H1 (cell line): ENCODE results near the gene SPEM3. TPM values are rescaled to one million over a fixed set of nuclear protein-coding genes. Genes with fewer than 3 reads are reported as not detected.
"Not testable (repeated sequence)": the region's sequence is repeated elsewhere in the genome, so short reads cannot be mapped to it uniquely, and the experiment has no call there.

Experiments used
- CTCF ChIA-PET: fragments of 300-600 bp; sonication (Branson Sonifier 250); formaldehyde crosslinking; loops from one replicate; lab custom pipeline; 2021; ENCODE audit not compliant: partially characterized antibody; lab: Charles Lee
- POLR2A ChIA-PET: fragments of 300-600 bp; sonication (Branson Sonifier 250); formaldehyde crosslinking; loops from one replicate; lab custom pipeline; 2021; ENCODE audit warnings: inconsistent platforms; ENCODE audit not compliant: partially characterized antibody; lab: Charles Lee
- DNase-seq, 2 experiments: peaks; one replicate each; pipeline versions ENCODE4 v3.0.0 to v3.0.0-alpha.2; 2010 to 2022; ENCODE audit warnings: low spot score in 2 of 2, low read depth in 1 of 2, mixed read lengths in 1 of 2
- FAIRE-seq: peaks from 2 replicates; lab custom pipeline; 2011; peaks lifted over from hg19 to GRCh38; lab: Jason Lieb, UNC
- H2AFZ ChIP-seq: 2 replicates; pipeline ENCODE4 v1.8.1; 2012; ENCODE audit warnings: low read length, inconsistent platforms
- H2AK5ac ChIP-seq: 2 replicates; pipeline ENCODE4 v1.6.1; 2013; ENCODE audit warnings: low read depth, low read length
- H2BK120ac ChIP-seq: replicated peaks from 2 replicates; pipeline ENCODE3; 2013; ENCODE audit warnings: low read depth, low read length, inconsistent platforms
- H2BK12ac ChIP-seq: 2 replicates; pipeline ENCODE4 v1.6.1; 2013; ENCODE audit warnings: low read depth, low read length
- H2BK15ac ChIP-seq: 2 replicates; pipeline ENCODE4 v1.6.1; 2013; ENCODE audit warnings: low read length
- H2BK20ac ChIP-seq: 2 replicates; pipeline ENCODE4 v1.6.1; 2013; ENCODE audit warnings: low read length
- H2BK5ac ChIP-seq: 2 replicates; pipeline ENCODE4 v1.6.1; 2013; ENCODE audit warnings: low read depth, low read length
- H3K14ac ChIP-seq: 2 replicates; pipeline ENCODE4 v1.6.1; 2013; ENCODE audit warnings: inconsistent platforms; ENCODE audit not compliant: insufficient read length
- H3K18ac ChIP-seq: 2 replicates; pipeline ENCODE4 v1.6.1; 2013; ENCODE audit warnings: low read length; ENCODE audit errors: extremely low read depth
- H3K23ac ChIP-seq: 2 replicates; pipeline ENCODE4 v1.6.1; 2013; ENCODE audit warnings: inconsistent platforms; ENCODE audit not compliant: insufficient read length
- H3K23me2 ChIP-seq: 2 replicates; pipeline ENCODE4 v1.6.1; 2013; ENCODE audit warnings: low read depth, low read length
- H3K27ac ChIP-seq: 2 replicates; pipeline ENCODE4 v1.6.1; 2011; ENCODE audit warnings: low read depth, low read length, inconsistent platforms
- H3K27me3 ChIP-seq, 4 experiments: replicated peaks in 1 of 4; 1 replicate in 1 of 4; 2 replicates in 3 of 4; pipeline versions ENCODE4 v1.6.1 to v1.8.1; 2011 to 2013; ENCODE audit warnings: low read length in 3 of 4, mild to moderate bottlenecking in 3 of 4, inconsistent platforms in 2 of 4, mixed read lengths in 2 of 4, moderate library complexity in 1 of 4; ENCODE audit not compliant: control insufficient read depth in 3 of 4, insufficient read depth in 3 of 4; ENCODE audit errors: extremely low read depth in 1 of 4
- H3K36me3 ChIP-seq, 4 experiments: 2 replicates each; pipeline versions ENCODE4 v1.6.1 to v1.8.1; 2011 to 2013; ENCODE audit warnings: mild to moderate bottlenecking in 4 of 4, low read length in 3 of 4, moderate library complexity in 2 of 4, control low read depth in 1 of 4, inconsistent platforms in 1 of 4; ENCODE audit not compliant: insufficient read depth in 4 of 4, control insufficient read depth in 2 of 4
- H3K4ac ChIP-seq: replicated peaks from 2 replicates; pipeline ENCODE3; 2013; ENCODE audit warnings: low read length, low read depth, mixed read lengths, inconsistent platforms; ENCODE audit not compliant: insufficient read length
- H3K4me1 ChIP-seq, 4 experiments: replicated peaks in 1 of 4; 1 replicate in 1 of 4; 2 replicates in 3 of 4; pipeline versions ENCODE4 v1.6.1 to v1.8.1; 2011 to 2013; ENCODE audit warnings: low read length in 3 of 4, inconsistent platforms in 2 of 4, mixed read lengths in 1 of 4; ENCODE audit not compliant: insufficient read depth in 4 of 4, control insufficient read depth in 3 of 4
- H3K4me2 ChIP-seq, 2 experiments: 2 replicates each; pipeline versions ENCODE4 v1.6.1 to v1.8.1; 2011 to 2013; ENCODE audit warnings: low read depth in 2 of 2, low read length in 2 of 2, control low read depth in 1 of 2, inconsistent platforms in 1 of 2, mild to moderate bottlenecking in 1 of 2; ENCODE audit not compliant: insufficient read depth in 1 of 2
- H3K4me3 ChIP-seq, 4 experiments: fragments of 200-600, 300-600 bp in 1 of 4; sonication (generic), shearing (Covaris generic), sonication (Bioruptor Twin) in 1 of 4; 2 replicates each; pipeline versions ENCODE4 v1.5.1 to v1.8.1; 2011 to 2016; ENCODE audit warnings: low read length in 4 of 4, low read depth in 3 of 4, control low read depth in 2 of 4, inconsistent platforms in 2 of 4, mild to moderate bottlenecking in 2 of 4, mixed read lengths in 1 of 4, moderate library complexity in 1 of 4; ENCODE audit not compliant: insufficient read depth in 2 of 4; ENCODE audit errors: extremely low read depth in 1 of 4
- H3K56ac ChIP-seq: replicated peaks from 2 replicates; pipeline ENCODE3; 2013; ENCODE audit warnings: low read depth, mild to moderate bottlenecking, mixed read lengths, low read length, inconsistent platforms; ENCODE audit not compliant: insufficient read length
- H3K79me1 ChIP-seq: 2 replicates; pipeline ENCODE4 v1.6.1; 2013; ENCODE audit warnings: low read depth, low read length, control low read depth
- H3K79me2 ChIP-seq, 2 experiments: 2 replicates each; pipeline versions ENCODE4 v1.6.1 to v1.8.1; 2012 to 2013; ENCODE audit warnings: low read length in 2 of 2, mild to moderate bottlenecking in 2 of 2, inconsistent platforms in 1 of 2; ENCODE audit not compliant: insufficient read depth in 2 of 2, control insufficient read depth in 1 of 2
- H3K9ac ChIP-seq, 4 experiments: replicated peaks in 1 of 4; 1 replicate in 1 of 4; 2 replicates in 3 of 4; pipeline versions ENCODE4 v1.6.1 to v1.8.1; 2011 to 2013; ENCODE audit warnings: low read depth in 3 of 4, low read length in 3 of 4, control low read depth in 2 of 4, mild to moderate bottlenecking in 2 of 4, moderate library complexity in 2 of 4, inconsistent platforms in 1 of 4; ENCODE audit errors: extremely low read depth in 1 of 4
- H3K9me3 ChIP-seq, 2 experiments: 2 replicates each; pipeline versions ENCODE4 v1.6.1 to v1.8.1; 2012 to 2013; ENCODE audit warnings: mild to moderate bottlenecking in 2 of 2, moderate library complexity in 2 of 2, control low read depth in 1 of 2, inconsistent platforms in 1 of 2, low read depth in 1 of 2, low read length in 1 of 2, mixed read lengths in 1 of 2; ENCODE audit not compliant: insufficient read depth in 2 of 2
- H4K20me1 ChIP-seq, 2 experiments: replicated peaks in 1 of 2; 2 replicates each; pipeline versions ENCODE3 to v1.8.1; 2011 to 2013; ENCODE audit warnings: inconsistent platforms in 2 of 2, low read length in 2 of 2, mild to moderate bottlenecking in 1 of 2; ENCODE audit not compliant: insufficient read depth in 2 of 2, control insufficient read depth in 1 of 2
- H4K5ac ChIP-seq: 2 replicates; pipeline ENCODE4 v1.6.1; 2013; ENCODE audit warnings: low read length, low read depth, mixed read lengths, inconsistent platforms; ENCODE audit not compliant: insufficient read length
- H4K8ac ChIP-seq: 2 replicates; pipeline ENCODE4 v1.8.0; 2013; ENCODE audit warnings: mild to moderate bottlenecking, moderate library complexity, low read length, inconsistent platforms; ENCODE audit not compliant: insufficient read depth; ENCODE audit errors: extremely low read depth
- H4K91ac ChIP-seq: replicated peaks from 2 replicates; pipeline ENCODE3; 2013; ENCODE audit warnings: low read length, mixed read lengths, inconsistent platforms; ENCODE audit not compliant: insufficient read length
- WGBS, 2 experiments: shearing (Covaris generic) in 1 of 2; methylation state at CpG; one replicate each; pipeline versions ENCODE4 v1.1.6 to v1.1.7; 2013 to 2015; ENCODE audit warnings: low lambda C conversion rate in 2 of 2, mixed read lengths in 2 of 2, inconsistent platforms in 1 of 2, low coverage in 1 of 2, missing lambda C conversion rate in 1 of 2; ENCODE audit not compliant: insufficient replicate concordance in 2 of 2, insufficient coverage in 1 of 2, insufficient read length in 1 of 2; ENCODE audit errors: extremely low coverage in 1 of 2, missing lambda C conversion rate in 1 of 2; 5-methylcytosine and 5-hydroxymethylcytosine counted together
- polyA plus RNA-seq, 7 experiments: library from polyadenylated mRNA; depleted of rRNA in 3 of 7; stranded (reverse) in 5 of 7; unstranded in 2 of 7; fragments of >200 nt in 5 of 7; fragments of 200-250 nt in 2 of 7; gene quantifications; 1 replicate in 5 of 7; 2 replicates in 1 of 7; 4 replicates in 1 of 7; pipeline versions ENCODE4 v1.2.1 to v1.2.3, GENCODE V29; 2011 to 2013; ENCODE audit warnings: missing spikeins in 2 of 7, mixed read lengths in 2 of 7
- total RNA-seq: library from RNA; stranded (reverse); fragmentation: NEBNext Ultra II Directional; extraction: Animal tissue kit (Norgen Biotek cat#: 25700); gene quantifications from 2 replicates; pipeline ENCODE4 v1.2.1, GENCODE V29; 2021

Gene SPEM3
- total and polyA plus RNA-seq, 2 of the 8 experiments (the other 6 are each of a cell fraction or from before 2014, with no cell fraction given) = 0.02 TPM; not detected in 1

DNA sequence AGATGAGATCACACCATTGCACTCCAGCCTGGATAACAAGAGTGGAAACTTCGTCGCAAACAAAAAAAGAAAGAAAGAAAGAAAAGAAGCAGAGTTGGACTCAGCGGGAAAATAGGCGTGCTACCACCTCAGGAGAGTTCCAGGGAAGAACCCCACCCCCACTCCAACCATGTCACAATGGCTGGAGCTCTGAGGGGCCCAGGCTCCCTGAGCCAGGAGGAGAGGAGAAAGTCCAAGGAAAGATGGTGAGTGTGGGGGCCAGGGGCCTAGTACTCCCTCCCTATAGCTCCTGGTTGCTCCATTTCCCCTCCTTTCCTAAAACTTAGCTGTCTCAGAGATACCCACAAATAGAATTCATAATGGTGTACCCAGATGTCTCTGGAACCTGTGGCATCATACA, 52.6 kb downstream of the SPEM3 start, which contains the start of gene SLC35G6:
TSS of gene SLC35G6 (plus strand) at position 172 of the 400 bp plus-strand sequence. CDS start at position 243, 71 bp downstream.
- H3K4me1 ChIP-seq = peaks cover 2 to 29% (median 22%) of the 10 kb centered on the region in 4 experiments
- H3K56ac ChIP-seq, H3K9me3 ChIP-seq, DNase-seq, H4K8ac ChIP-seq, FAIRE-seq, H3K79me1 ChIP-seq, H2BK5ac ChIP-seq, H3K27ac ChIP-seq, H2BK120ac ChIP-seq, H3K23ac ChIP-seq, H2AFZ ChIP-seq, H3K9ac ChIP-seq, H3K36me3 ChIP-seq, H3K4ac ChIP-seq, H3K14ac ChIP-seq, H4K5ac ChIP-seq, H3K27me3 ChIP-seq, H2BK20ac ChIP-seq: not testable (repeated sequence)
- WGBS, 2 experiments = 81% methylated on average over 4 of the region's 4 CpGs; no CpG with 5 or more reads in 1 of the 2 experiments
- H3K79me2 ChIP-seq = peaks cover 11 to 39% of the 10 kb centered on the region in 2 experiments
- H2BK15ac ChIP-seq = 0 out of 2 replicates have a peak within 1 kb of the TSS, but pooled peaks have one; percentile 46
- peak within 1 kb of the TSS in 1 of 4 experiments; percentile 94; a peak in 1 of 8 replicates for H3K4me3 ChIP-seq
- CTCF ChIA-PET = interaction anchor here (0.9 to 2.4 kb wide), 5 partner anchors 34 to 79 kb away, joined by 3 to 10 read pairs (median 4); partner anchors contain the start of gene TMEM102
- POLR2A ChIA-PET = interaction anchor here (0.6 to 14.3 kb wide), 7 partner anchors 16 to 125 kb away, joined by 3 to 339 read pairs (median 4); partner anchors contain the start of genes CHRNB1, FGF11, MPDU1 and TMEM102
- peak within 1 kb of the TSS; percentile 45 for H4K91ac ChIP-seq
- peak within 1 kb of the TSS in 1 of 2 experiments; percentile 97; a peak in 1 of 4 replicates for H3K4me2 ChIP-seq
- H3K18ac ChIP-seq = peak within 1 kb of the TSS; percentile 72; the same call in 1 of the 2 replicates
- peaks cover 22% of the 10 kb centered on the region for H3K23me2 ChIP-seq
- H4K20me1 ChIP-seq = peaks cover 4 to 13% of the 10 kb centered on the region in 2 experiments
- peak within 1 kb of the TSS; percentile 80; the same call in 1 of the 2 replicates for H2BK12ac ChIP-seq
- H2AK5ac ChIP-seq = 0 out of 2 replicates have a peak within 1 kb of the TSS, but pooled peaks have one; percentile 75
